Measurements from ENCODE around the gene CXCL3.

Gene CXCL3

GRCh38 chr4:74059161-74059829 is 20.8 kb upstream of the CXCL3 start:
- no peak for TF ChIP-seq ZNF274 (IDR thresholded peaks at IDR 0.05; ENCODE audit: low read depth, low read length)
- no peak overlapping the region for H3K4me3 ChIP-seq (ENCODE audit: low read length)

GRCh38 chr4:74058048-74058651 is 19.7 kb upstream of the CXCL3 start:
- no peak for TF ChIP-seq ZNF274 (IDR thresholded peaks at IDR 0.05; ENCODE audit: low read depth, low read length)
- no peak overlapping the region for H3K4me3 ChIP-seq (ENCODE audit: low read length)

GRCh38 chr4:74057588-74057987 is 19.1 kb upstream of the CXCL3 start:
- no peak for TF ChIP-seq ZNF274 (IDR thresholded peaks at IDR 0.05; ENCODE audit: low read depth, low read length)
- no peak overlapping the region for H3K4me3 ChIP-seq (ENCODE audit: low read length)

GRCh38 chr4:74056858-74057562 is 18.5 kb upstream of the CXCL3 start:
- H3K4me3 ChIP-seq (ENCODE audit: low read length), result no peak overlapping the region
- TF ChIP-seq ZNF274 (IDR thresholded peaks at IDR 0.05; ENCODE audit: low read depth, low read length), result no peak

- H3K4me3 ChIP-seq (ENCODE audit: low read length), result no peak overlapping the region
- TF ChIP-seq ZNF274 (IDR thresholded peaks at IDR 0.05; ENCODE audit: low read depth, low read length), result no peak
Observed at GRCh38 chr4:74056114-74056857, 17.8 kb upstream of the CXCL3 start.

- no peak for TF ChIP-seq ZNF274 (IDR thresholded peaks at IDR 0.05; ENCODE audit: low read depth, low read length)
- no peak overlapping the region for H3K4me3 ChIP-seq (ENCODE audit: low read length)
Observed at GRCh38 chr4:74055498-74055897, 17.0 kb upstream of the CXCL3 start.

- H3K4me3 ChIP-seq (ENCODE audit: low read length), result no peak overlapping the region
- no peak for TF ChIP-seq ZNF274 (IDR thresholded peaks at IDR 0.05; ENCODE audit: low read depth, low read length)
Observed at GRCh38 chr4:74055096-74055495, 16.6 kb upstream of the CXCL3 start.

- H3K4me3 ChIP-seq (ENCODE audit: low read length), result no peak overlapping the region
- no peak for TF ChIP-seq ZNF274 (IDR thresholded peaks at IDR 0.05; ENCODE audit: low read depth, low read length)
Observed at GRCh38 chr4:74054483-74055047, 16.1 kb upstream of the CXCL3 start.

- no peak for TF ChIP-seq ZNF274 (IDR thresholded peaks at IDR 0.05; ENCODE audit: low read depth, low read length)
- H3K4me3 ChIP-seq (ENCODE audit: low read length), result no peak overlapping the region
Observed at GRCh38 chr4:74047152-74047551, 8.7 kb upstream of the CXCL3 start.

GRCh38 chr4:74045772-74046171 is 7.3 kb upstream of the CXCL3 start:
- TF ChIP-seq ZNF274 (IDR thresholded peaks at IDR 0.05; ENCODE audit: low read depth, low read length), result no peak
- H3K4me3 ChIP-seq (ENCODE audit: low read length), result no peak overlapping the region

GRCh38 chr4:74045247-74045646 is 6.8 kb upstream of the CXCL3 start:
- no peak overlapping the region for H3K4me3 ChIP-seq (ENCODE audit: low read length)
- no peak for TF ChIP-seq ZNF274 (IDR thresholded peaks at IDR 0.05; ENCODE audit: low read depth, low read length)

- TF ChIP-seq ZNF274 (IDR thresholded peaks at IDR 0.05; ENCODE audit: low read depth, low read length), result no peak
Observed at GRCh38 chr4:74044677-74045076, 6.2 kb upstream of the CXCL3 start.

GRCh38 chr4:74042681-74043080 is 4.2 kb upstream of the CXCL3 start:
- TF ChIP-seq ZNF274 (IDR thresholded peaks at IDR 0.05; ENCODE audit: low read depth, low read length), result no peak
- H3K4me3 ChIP-seq (ENCODE audit: low read length), result no peak overlapping the region

More at GRCh38 chr4:74044677-74045076, 6.2 kb upstream of the CXCL3 start:
- H3K4me3 ChIP-seq (ENCODE audit: low read length), result no peak overlapping the region

GRCh38 chr4:74041418-74041817 is 2.9 kb upstream of the CXCL3 start:
- H3K4me3 ChIP-seq (ENCODE audit: low read length), result no peak overlapping the region
- TF ChIP-seq ZNF274 (IDR thresholded peaks at IDR 0.05; ENCODE audit: low read depth, low read length), result no peak

All from GM08714 (cell line).